Cardiac fibroblast (primary cell): ENCODE results near the gene ADGRG6.

Experiments
- DNase-seq, 2 donors: peaks; one replicate each; pipeline versions ENCODE4 v3.0.0 to v3.0.0-alpha.2; 2010; ENCODE audit warnings: low read depth in 2 of 2
- H3K4me3 ChIP-seq, 2 donors: replicated peaks in 1 of 2; 1 replicate in 1 of 2; 2 replicates in 1 of 2; pipeline ENCODE4 v1.5.1; 2011; ENCODE audit warnings: low read depth in 2 of 2, low read length in 2 of 2, mild to moderate bottlenecking in 2 of 2, moderate library complexity in 1 of 2
- CTCF ChIP-seq: IDR thresholded peaks from one replicate; pipeline ENCODE4 v1.5.1; 2011; ENCODE audit warnings: low read depth, mild to moderate bottlenecking, low read length, inconsistent platforms

The ADGRG6 gene

GRCh38 chr6:142301651-142302391, at the start of gene ADGRG6:
Gene ADGRG6, plus strand, starts transcription at chr6:142302007. Its CDS starts 323 bp downstream, at chr6:142302330.
- TF ChIP-seq CTCF: no peak
- DNase-seq: peak; percentile 32 to 42
- H3K4me3 ChIP-seq: peak within 1 kb of the TSS; percentile 63 to 71

- no peak for TF ChIP-seq CTCF
- no peak overlapping the region for H3K4me3 ChIP-seq
- DNase-seq: no peak
These were observed 47.3 kb upstream of the ADGRG6 start for GRCh38 chr6:142254513-142254912.

GRCh38 chr6:142255785-142256184, 46.0 kb upstream of the ADGRG6 start:
- TF ChIP-seq CTCF: no peak
- H3K4me3 ChIP-seq: no peak overlapping the region
- DNase-seq: no peak

GRCh38 chr6:142258305-142258704, 43.5 kb upstream of the ADGRG6 start:
- no peak overlapping the region for H3K4me3 ChIP-seq
- DNase-seq: no peak

GRCh38 chr6:142258757-142259156, 43.0 kb upstream of the ADGRG6 start:
- DNase-seq: no peak
- no peak for TF ChIP-seq CTCF
- no peak overlapping the region for H3K4me3 ChIP-seq

More at GRCh38 chr6:142258305-142258704, 43.5 kb upstream of the ADGRG6 start:
- TF ChIP-seq CTCF: no peak

- H3K4me3 ChIP-seq: no peak overlapping the region
- TF ChIP-seq CTCF: no peak
- no peak for DNase-seq
These were observed 41.1 kb upstream of the ADGRG6 start for GRCh38 chr6:142260748-142261147.

- no peak for TF ChIP-seq CTCF
- no peak for DNase-seq
- H3K4me3 ChIP-seq: no peak overlapping the region
These were observed 39.6 kb upstream of the ADGRG6 start for GRCh38 chr6:142262231-142262630.
